Thymus (tissue), 14 donors: ENCODE data around the gene ARL3. TPM values are rescaled to one million over a fixed set of nuclear protein-coding genes. Genes with fewer than 3 reads are reported as not detected.
"Not testable (repeated sequence)": the region's sequence is repeated elsewhere in the genome, so short reads cannot be mapped to it uniquely, and the experiment has no call there.

Experiments
- DNase-seq, 9 donors: peaks; one replicate each; pipeline ENCODE4 v3.0.0-alpha.2; 2013; ENCODE audit warnings: low spot score in 9 of 9, low read depth in 6 of 9, missing footprints in 1 of 9
- H3K27ac ChIP-seq, 2 donors: one replicate each; pipeline ENCODE4 v1.5.1; 2013; ENCODE audit warnings: control low read depth in 1 of 2, low read depth in 1 of 2, low read length in 1 of 2, mild to moderate bottlenecking in 1 of 2, moderate library complexity in 1 of 2
- H3K27me3 ChIP-seq, 2 donors: one replicate each; pipeline ENCODE4 v1.5.1; 2013; ENCODE audit warnings: low read length in 1 of 2; ENCODE audit not compliant: control insufficient read depth in 2 of 2, insufficient read depth in 1 of 2
- H3K36me3 ChIP-seq, 2 donors: one replicate each; pipeline ENCODE4 v1.5.1; 2013; ENCODE audit warnings: low read length in 1 of 2, mild to moderate bottlenecking in 1 of 2, moderate library complexity in 1 of 2; ENCODE audit not compliant: control insufficient read depth in 2 of 2, insufficient read depth in 2 of 2
- H3K4me1 ChIP-seq, 2 donors: one replicate each; pipeline ENCODE4 v1.5.1; 2013; ENCODE audit warnings: low read length in 2 of 2; ENCODE audit not compliant: control insufficient read depth in 2 of 2, insufficient read depth in 2 of 2
- H3K4me3 ChIP-seq, 2 donors: one replicate each; pipeline ENCODE4 v1.5.1; 2013; ENCODE audit warnings: low read length in 2 of 2, control low read depth in 1 of 2, mild to moderate bottlenecking in 1 of 2
- H3K9me3 ChIP-seq, 2 donors: one replicate each; pipeline ENCODE4 v1.5.1; 2013; ENCODE audit warnings: low read length in 1 of 2, mild to moderate bottlenecking in 1 of 2; ENCODE audit not compliant: control insufficient read depth in 2 of 2, insufficient read depth in 1 of 2
- WGBS: extraction: QIAGEN DNeasy Blood & Tissue Kit; methylation state at CpG from one replicate; pipeline ENCODE4 v1.1.7; 2013; 5-methylcytosine and 5-hydroxymethylcytosine counted together
- long read RNA-seq, 10 donors: transcript quantifications; one replicate each; lab custom pipeline, GENCODE V29; 2026
- polyA plus RNA-seq: library from polyadenylated mRNA; stranded (reverse); fragments of 200-250 nt; gene quantifications from one replicate; pipeline ENCODE4 v1.2.3, GENCODE V29; 2013
- total RNA-seq: library from RNA; stranded (reverse); fragments of 120-200 nt; gene quantifications from one replicate; pipeline ENCODE4 v1.2.4, GENCODE V29; 2013
- donor health status: healthy.

The ARL3 gene
- total RNA-seq, result 4.7 TPM
- polyA plus RNA-seq, result 8.3 TPM
- long read RNA-seq, donor 1, partial matches to known transcripts, result 0 of 2 reads
- long read RNA-seq, donor 1, other reads (novel, unspliced or antisense), result 0 of 2 reads
- long read RNA-seq, donor 2, result 0 reads
- long read RNA-seq, donor 3, transcript ARL3-201 (6 exons, 3,844 nt), result major isoform, 32 of 42 reads
- long read RNA-seq, donor 3, partial matches to known transcripts, result 10 of 42 reads
- long read RNA-seq, donor 3, other reads (novel, unspliced or antisense), result 0 of 42 reads
- long read RNA-seq, donor 4, transcript ARL3-201 (6 exons, 3,844 nt), result major isoform, 14 of 14 reads
- long read RNA-seq, donor 4, partial matches to known transcripts, result 0 of 14 reads
- long read RNA-seq, donor 4, other reads (novel, unspliced or antisense), result 0 of 14 reads
- long read RNA-seq, donor 5, transcript ARL3-201 (6 exons, 3,844 nt), result major isoform, 39 of 54 reads
- long read RNA-seq, donor 5, partial matches to known transcripts, result 15 of 54 reads
- long read RNA-seq, donor 5, other reads (novel, unspliced or antisense), result 0 of 54 reads
- long read RNA-seq, donor 6, transcript ARL3-201 (6 exons, 3,844 nt), result major isoform, 22 of 68 reads
- long read RNA-seq, donor 6, partial matches to known transcripts, result 46 of 68 reads
- long read RNA-seq, donor 6, other reads (novel, unspliced or antisense), result 0 of 68 reads
- long read RNA-seq, donor 7, transcript ARL3-201 (6 exons, 3,844 nt), result major isoform, 18 of 18 reads
- long read RNA-seq, donor 7, partial matches to known transcripts, result 0 of 18 reads
- long read RNA-seq, donor 7, other reads (novel, unspliced or antisense), result 0 of 18 reads
- long read RNA-seq, donor 8, transcript ARL3-201 (6 exons, 3,844 nt), result major isoform, 7 of 7 reads
- long read RNA-seq, donor 8, partial matches to known transcripts, result 0 of 7 reads
- long read RNA-seq, donor 8, other reads (novel, unspliced or antisense), result 0 of 7 reads
- long read RNA-seq, donor 9, transcript ARL3-201 (6 exons, 3,844 nt), result major isoform, 12 of 12 reads
- long read RNA-seq, donor 9, partial matches to known transcripts, result 0 of 12 reads
- long read RNA-seq, donor 9, other reads (novel, unspliced or antisense), result 0 of 12 reads
- long read RNA-seq, donor 10, transcript ARL3-201 (6 exons, 3,844 nt), result major isoform, 16 of 16 reads
- long read RNA-seq, donor 10, partial matches to known transcripts, result 0 of 16 reads
- long read RNA-seq, donor 10, other reads (novel, unspliced or antisense), result 0 of 16 reads

- H3K27ac ChIP-seq, result peak within 1 kb of the TSS; percentile 78 to 90
- H3K9me3 ChIP-seq, result peaks cover 0 to 2% of the 10 kb centered on the region in 2 donors
- H3K27me3 ChIP-seq, result no peaks in the 10 kb centered on the region
- WGBS, result under 1% methylated on average over 62 of the region's 62 CpGs
- H3K36me3 ChIP-seq, result peaks cover 3 to 6% of the 10 kb centered on the region in 2 donors
- peak within 1 kb of the TSS; percentile 86 to 88 for H3K4me3 ChIP-seq
- DNase-seq, result peak; percentile 79 to 96 (median 91)
- peaks cover 25 to 45% of the 10 kb centered on the region in 2 donors for H3K4me1 ChIP-seq
Measured at GRCh38 chr10:102713814-102714620, at the start of gene ARL3. Gene ARL3, minus strand, starts transcription at chr10:102714397. Its CDS starts 122 bp downstream, at chr10:102714275.

GRCh38 chr10:102763037-102763607 lies 48.9 kb upstream of the ARL3 start:
- peak overlapping the region; percentile 76 to 92 for H3K27ac ChIP-seq
- DNase-seq, result peak in 1 of 9 donors; percentile 80
- peaks cover 2 to 7% of the 10 kb centered on the region in 2 donors for H3K36me3 ChIP-seq
- no peak overlapping the region for H3K4me3 ChIP-seq
- 60% methylated on average over 7 of the region's 7 CpGs for WGBS
- H3K27me3 ChIP-seq, result no peaks in the 10 kb centered on the region
- H3K9me3 ChIP-seq, result no peaks in the 10 kb centered on the region
- peaks cover 45 to 68% of the 10 kb centered on the region in 2 donors for H3K4me1 ChIP-seq

GRCh38 chr10:102762401-102763015 lies 48.3 kb upstream of the ARL3 start:
- H3K27ac ChIP-seq, result peak overlapping the region; percentile 64 to 92
- no peak for DNase-seq
- no peaks in the 10 kb centered on the region for H3K27me3 ChIP-seq
- no peaks in the 10 kb centered on the region for H3K9me3 ChIP-seq
- WGBS, result 86% methylated on average over 7 of the region's 7 CpGs
- no peak overlapping the region for H3K4me3 ChIP-seq
- H3K36me3 ChIP-seq, result peaks cover 2 to 7% of the 10 kb centered on the region in 2 donors
- peaks cover 47 to 65% of the 10 kb centered on the region in 2 donors for H3K4me1 ChIP-seq

GRCh38 chr10:102761981-102762380 lies 47.8 kb upstream of the ARL3 start:
- H3K27me3 ChIP-seq, result no peaks in the 10 kb centered on the region
- no peaks in the 10 kb centered on the region for H3K9me3 ChIP-seq
- peaks cover 46 to 65% of the 10 kb centered on the region in 2 donors for H3K4me1 ChIP-seq
- no peak for DNase-seq
- H3K36me3 ChIP-seq, result peaks cover 2 to 7% of the 10 kb centered on the region in 2 donors
- H3K27ac ChIP-seq, result peak overlapping the region in 1 of 2 donors; percentile 92
- H3K4me3 ChIP-seq, result no peak overlapping the region
- 97% methylated on average over 4 of the region's 4 CpGs for WGBS

GRCh38 chr10:102759497-102760210 lies 45.5 kb upstream of the ARL3 start:
- DNase-seq, result no peak
- Histone ChIP-seq H3K9me3 (no peaks in the 10 kb centered on the region), H3K4me1 (peaks cover 26 to 45% of the 10 kb centered on the region in 2 donors), H3K27me3 (no peaks in the 10 kb centered on the region), H3K4me3 (no peak overlapping the region), H3K27ac (peak overlapping the region in 1 of 2 donors; percentile 18), H3K36me3 (peaks cover 2 to 4% of the 10 kb centered on the region in 2 donors)
- 99% methylated on average over 3 of the region's 3 CpGs for WGBS

- H3K4me3 ChIP-seq, DNase-seq, H3K36me3 ChIP-seq, H3K27me3 ChIP-seq, H3K9me3 ChIP-seq: not testable (repeated sequence)
- 53% methylated on average over 6 of the region's 12 CpGs for WGBS
- peak overlapping the region in 1 of 2 donors; percentile 37 for H3K27ac ChIP-seq
- H3K4me1 ChIP-seq, result peaks cover 19 to 38% of the 10 kb centered on the region in 2 donors
Measured at GRCh38 chr10:102758933-102759262, 44.7 kb upstream of the ARL3 start.

GRCh38 chr10:102758240-102758932 lies 44.2 kb upstream of the ARL3 start:
- peak in 1 of 9 donors; percentile 52 for DNase-seq
- H3K27me3 ChIP-seq, result no peaks in the 10 kb centered on the region
- no peaks in the 10 kb centered on the region for H3K9me3 ChIP-seq
- no peak overlapping the region for H3K4me3 ChIP-seq
- peaks cover 2% of the 10 kb centered on the region in 2 donors for H3K36me3 ChIP-seq
- WGBS, result 79% methylated on average over 9 of the region's 9 CpGs
- H3K27ac ChIP-seq, result peak overlapping the region in 1 of 2 donors; percentile 37
- H3K4me1 ChIP-seq, result peaks cover 16 to 34% of the 10 kb centered on the region in 2 donors
